Smooth muscle cell (in vitro differentiated cells): ENCODE measurements around the gene MOB3A. TPM values are rescaled to one million over a fixed set of nuclear protein-coding genes. Genes with fewer than 3 reads are reported as not detected.

Experiments used
- DNase-seq: peaks from one replicate; lab custom pipeline; 2025; ENCODE audit not compliant: unreplicated experiment; lab: John Stamatoyannopoulos, UW
- H2AFZ ChIP-seq: fragments of 200-600 bp; sonication (generic); 2 replicates; pipeline ENCODE4 v1.6.0; 2016; ENCODE audit warnings: antibody characterized with exemption, low read depth, mild to moderate bottlenecking
- H3F3A ChIP-seq: fragments of 200-600 bp; sonication (generic); 2 replicates; pipeline ENCODE4 v1.6.0; 2017; ENCODE audit warnings: antibody characterized with exemption, low read depth
- H3K27ac ChIP-seq: fragments of 200-600 bp; sonication (generic); 2 replicates; pipeline ENCODE4 v1.5.1; 2016; ENCODE audit warnings: low read depth, mild to moderate bottlenecking
- H3K27me3 ChIP-seq: fragments of 200-600 bp; sonication (generic); 2 replicates; pipeline ENCODE4 v1.6.1; 2016; ENCODE audit warnings: low read depth, mild to moderate bottlenecking
- H3K36me3 ChIP-seq: fragments of 200-600 bp; sonication (generic); 2 replicates; pipeline ENCODE4 v1.5.1; 2016; ENCODE audit warnings: low read depth
- H3K4me1 ChIP-seq: fragments of 200-600 bp; sonication (generic); 2 replicates; pipeline ENCODE4 v1.5.1; 2016; ENCODE audit warnings: low read depth
- H3K4me2 ChIP-seq: fragments of 200-600 bp; sonication (generic); 2 replicates; pipeline ENCODE4 v1.6.0; 2016; ENCODE audit warnings: mild to moderate bottlenecking
- H3K4me3 ChIP-seq: fragments of 200-600 bp; sonication (generic); 2 replicates; pipeline ENCODE4 v1.5.1; 2016; ENCODE audit warnings: mild to moderate bottlenecking
- H3K79me2 ChIP-seq: fragments of 200-600 bp; sonication (generic); 2 replicates; pipeline ENCODE4 v1.6.0; 2016; ENCODE audit warnings: low read depth, mild to moderate bottlenecking
- H3K9ac ChIP-seq: fragments of 200-600 bp; sonication (generic); 2 replicates; pipeline ENCODE4 v1.6.0; 2016; ENCODE audit warnings: low read depth
- H3K9me3 ChIP-seq: fragments of 200-600 bp; sonication (generic); replicated peaks from 2 replicates; pipeline ENCODE4 v1.5.1; 2016; ENCODE audit warnings: low read depth
- H4K20me1 ChIP-seq: fragments of 200-600 bp; sonication (generic); 2 replicates; pipeline ENCODE4 v1.6.0; 2016; ENCODE audit warnings: low read depth
- WGBS: methylation state at CpG from one replicate; pipeline ENCODE4 v1.1.7; 2016; ENCODE audit warnings: low lambda C conversion rate; 5-methylcytosine and 5-hydroxymethylcytosine counted together
- polyA plus RNA-seq: library from polyadenylated mRNA; unstranded; fragments of >200 nt; fragmentation: Nextera tagmentation; extraction: Ambion mirVana; gene quantifications from 2 replicates; pipeline ENCODE4 v1.2.1, GENCODE V29; 2016
- total RNA-seq: library from RNA; depleted of rRNA; stranded (reverse); fragments of >200 nt; gene quantifications from 2 replicates; pipeline ENCODE4 v1.2.3, GENCODE V29; 2014
- TF ChIP-seq, protein P1 (sequence below): fragments of 200-600 bp; sonication (generic); IDR thresholded peaks from 2 replicates; pipeline ENCODE4 v1.5.1; 2017; ENCODE audit warnings: borderline replicate concordance, mild to moderate bottlenecking, antibody characterized with exemption; ENCODE audit not compliant: insufficient read depth, poor library complexity, severe bottlenecking

The MOB3A gene
- total and polyA plus RNA-seq, 2 experiments from 2014 or later = 11.2 to 23.8 TPM

DNA sequence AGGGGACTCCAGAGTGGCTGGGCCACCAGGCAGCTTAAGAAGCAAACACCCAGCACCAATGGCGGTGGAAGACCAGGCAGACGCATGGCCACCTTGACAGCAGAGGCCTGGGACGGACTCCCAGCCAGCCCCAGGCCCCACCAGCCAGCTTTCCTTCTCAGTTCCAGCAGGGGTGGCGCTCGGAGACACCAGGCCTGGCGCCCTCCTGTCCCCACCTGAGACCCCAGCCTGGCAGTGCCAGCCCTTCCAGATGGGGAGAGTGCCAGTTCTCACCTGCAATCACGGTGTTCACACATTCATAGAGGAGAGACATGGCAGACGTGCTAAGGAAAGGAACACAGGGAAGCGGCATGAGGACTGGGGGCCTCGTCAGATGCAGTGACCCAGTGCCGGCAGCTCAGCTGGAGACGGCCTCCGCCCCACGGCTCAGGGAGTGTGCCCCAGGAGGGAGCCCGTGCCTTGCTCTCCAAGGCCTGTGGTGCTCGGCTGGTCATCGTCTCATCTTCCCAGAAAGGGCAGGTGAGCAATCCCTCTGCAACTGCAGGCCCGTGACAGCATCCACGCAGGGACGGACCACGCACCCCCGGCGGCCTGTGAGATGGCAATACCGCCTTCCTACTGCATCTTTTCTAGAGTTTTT, 30.9 kb upstream of the MOB3A start:
- Histone ChIP-seq H2AFZ (no peak overlapping the region), H4K20me1 (peaks cover 91% of the 10 kb centered on the region), H3K4me3 (no peak overlapping the region), H3K27me3 (no peaks in the 10 kb centered on the region), H3K9ac (no peak overlapping the region), H3K27ac (no peak overlapping the region), H3K36me3 (no peaks in the 10 kb centered on the region), H3K4me2 (no peak overlapping the region), H3K79me2 (peaks cover 11% of the 10 kb centered on the region), H3K9me3 (no peaks in the 10 kb centered on the region), H3K4me1 (no peaks in the 10 kb centered on the region), H3F3A (no peaks in the 10 kb centered on the region)
- no peak for DNase-seq
- TF ChIP-seq, protein P1, sequence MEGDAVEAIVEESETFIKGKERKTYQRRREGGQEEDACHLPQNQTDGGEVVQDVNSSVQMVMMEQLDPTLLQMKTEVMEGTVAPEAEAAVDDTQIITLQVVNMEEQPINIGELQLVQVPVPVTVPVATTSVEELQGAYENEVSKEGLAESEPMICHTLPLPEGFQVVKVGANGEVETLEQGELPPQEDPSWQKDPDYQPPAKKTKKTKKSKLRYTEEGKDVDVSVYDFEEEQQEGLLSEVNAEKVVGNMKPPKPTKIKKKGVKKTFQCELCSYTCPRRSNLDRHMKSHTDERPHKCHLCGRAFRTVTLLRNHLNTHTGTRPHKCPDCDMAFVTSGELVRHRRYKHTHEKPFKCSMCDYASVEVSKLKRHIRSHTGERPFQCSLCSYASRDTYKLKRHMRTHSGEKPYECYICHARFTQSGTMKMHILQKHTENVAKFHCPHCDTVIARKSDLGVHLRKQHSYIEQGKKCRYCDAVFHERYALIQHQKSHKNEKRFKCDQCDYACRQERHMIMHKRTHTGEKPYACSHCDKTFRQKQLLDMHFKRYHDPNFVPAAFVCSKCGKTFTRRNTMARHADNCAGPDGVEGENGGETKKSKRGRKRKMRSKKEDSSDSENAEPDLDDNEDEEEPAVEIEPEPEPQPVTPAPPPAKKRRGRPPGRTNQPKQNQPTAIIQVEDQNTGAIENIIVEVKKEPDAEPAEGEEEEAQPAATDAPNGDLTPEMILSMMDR = no peak
- WGBS = over 99% methylated on average over 24 of the region's 24 CpGs

DNA sequence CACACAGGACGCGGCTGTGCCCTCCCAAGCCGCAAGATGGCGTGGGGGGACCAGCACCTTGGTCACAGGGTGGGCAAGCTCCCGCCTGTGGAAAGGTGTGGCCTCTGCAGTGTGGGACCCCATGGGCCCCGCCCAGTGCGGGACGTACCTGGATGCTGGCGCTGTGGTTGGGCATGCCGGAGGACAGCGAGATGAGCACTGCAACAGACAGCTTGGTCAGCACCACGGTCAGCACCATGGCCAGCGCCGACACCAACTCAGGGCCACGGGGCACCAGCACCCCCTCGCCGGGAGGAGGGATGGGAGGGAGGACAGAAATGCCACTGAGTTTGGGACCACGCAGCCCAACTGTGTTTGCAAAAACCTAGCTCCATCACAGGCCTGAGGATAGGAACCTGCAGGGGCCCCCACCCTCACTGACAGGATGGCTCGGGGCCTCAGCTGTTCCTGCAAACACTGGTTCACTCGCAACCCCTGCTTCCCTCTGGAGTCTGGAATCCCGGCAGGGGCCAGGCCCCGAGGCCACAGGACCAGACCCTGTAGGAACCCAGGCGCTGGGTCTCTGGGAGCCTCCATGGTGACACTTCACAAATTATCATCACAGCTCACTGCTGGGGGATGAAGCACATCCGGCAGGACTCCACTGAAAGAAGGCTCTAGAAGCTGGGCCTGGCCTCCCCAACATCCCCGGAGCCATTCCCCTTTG, 27.7 kb upstream of the MOB3A start:
- no peak overlapping the region for H3K9ac ChIP-seq
- H3F3A ChIP-seq = no peaks in the 10 kb centered on the region
- no peaks in the 10 kb centered on the region for H3K27me3 ChIP-seq
- no peak for DNase-seq
- WGBS = 86% methylated on average over 25 of the region's 25 CpGs
- TF ChIP-seq, protein P1 = no peak
- H4K20me1 ChIP-seq = peaks cover 85% of the 10 kb centered on the region
- H3K4me2 ChIP-seq = no peak overlapping the region
- no peaks in the 10 kb centered on the region for H3K36me3 ChIP-seq
- H2AFZ ChIP-seq = no peak overlapping the region
- H3K4me3 ChIP-seq = no peak overlapping the region
- no peaks in the 10 kb centered on the region for H3K4me1 ChIP-seq
- peaks cover 6% of the 10 kb centered on the region for H3K79me2 ChIP-seq
- no peaks in the 10 kb centered on the region for H3K9me3 ChIP-seq
- H3K27ac ChIP-seq = no peak overlapping the region

DNA sequence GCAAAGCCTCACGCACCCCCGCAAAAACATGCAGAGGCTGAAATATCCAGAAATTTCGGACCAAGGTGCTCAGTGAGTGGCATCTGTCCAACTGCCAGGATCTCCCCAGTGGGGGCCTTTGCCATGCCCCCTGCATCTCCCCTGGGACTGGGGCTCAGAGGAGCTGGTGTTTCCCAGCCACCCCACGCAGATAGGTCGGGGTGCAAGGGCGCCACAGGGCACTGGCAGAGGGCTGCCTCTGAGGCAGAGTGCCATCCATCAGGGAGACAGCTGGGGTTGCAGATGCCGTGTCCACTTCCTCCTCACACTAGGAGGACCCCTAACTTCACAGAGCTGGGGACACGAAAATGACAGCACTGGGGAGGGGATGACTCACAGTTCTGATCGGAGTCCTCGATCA, 26.9 kb upstream of the MOB3A start:
- H3K4me2 ChIP-seq = no peak overlapping the region
- peaks cover 6% of the 10 kb centered on the region for H3K79me2 ChIP-seq
- no peaks in the 10 kb centered on the region for H3K36me3 ChIP-seq
- no peak overlapping the region for H2AFZ ChIP-seq
- no peaks in the 10 kb centered on the region for H3K9me3 ChIP-seq
- TF ChIP-seq, protein P1 = no peak
- no peaks in the 10 kb centered on the region for H3K4me1 ChIP-seq
- no peaks in the 10 kb centered on the region for H3F3A ChIP-seq
- H3K4me3 ChIP-seq = no peak overlapping the region
- H3K27me3 ChIP-seq = no peaks in the 10 kb centered on the region
- H3K9ac ChIP-seq = no peak overlapping the region
- no peak overlapping the region for H3K27ac ChIP-seq
- no peak for DNase-seq
- 98% methylated on average over 10 of the region's 10 CpGs for WGBS
- peaks cover 90% of the 10 kb centered on the region for H4K20me1 ChIP-seq
